Measurements from ENCODE around the gene SLC9A4. TPM values are rescaled to one million over a fixed set of nuclear protein-coding genes. Genes with fewer than 3 reads are reported as not detected.

The SLC9A4 gene
- total RNA-seq, 2 experiments from 2014 or later: 0.03 to 0.10 TPM

DNA sequence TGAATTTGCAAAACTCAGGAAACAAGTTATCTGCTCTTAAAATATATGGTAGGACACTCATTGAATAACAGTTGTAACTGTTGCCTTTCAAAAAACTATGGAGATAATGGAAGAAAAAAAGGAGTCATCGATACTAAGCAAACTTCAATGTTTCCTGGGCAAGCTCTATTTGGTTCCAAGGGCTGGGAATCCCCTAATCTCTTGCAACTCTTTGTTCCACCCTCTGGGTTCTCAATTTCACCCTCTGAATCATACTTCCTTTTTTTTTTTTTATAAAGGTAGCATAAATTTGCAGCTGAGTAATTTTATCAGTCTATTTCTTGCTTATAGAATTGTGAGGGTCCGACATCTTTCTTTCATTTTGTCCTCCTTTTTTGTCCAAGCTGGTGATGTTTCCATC lies 36.7 kb downstream of the SLC9A4 start:
- H4K20me1 ChIP-seq (ENCODE audit: insufficient read depth, low read length): no peaks in the 10 kb centered on the region
- intact Hi-C loops (cut with micrococcal nuclease; ENCODE audit: unreplicated experiment): no loop called here
- CTCF ChIA-PET (ENCODE audit: unreplicated experiment): no interaction called here
- no peaks in the 10 kb centered on the region for H3K36me3 ChIP-seq (ENCODE audit: insufficient read depth, low read length)
- no peak overlapping the region for H2AFZ ChIP-seq (ENCODE audit: low read length)
- no peak for DNase-seq (ENCODE audit: low spot score)
- no TSS peak for BruUV-seq (replicated peaks)
- H3K27ac ChIP-seq (ENCODE audit: low read depth, low read length, poor library complexity, severe bottlenecking): no peak overlapping the region
- H3K9me2 ChIP-seq (ENCODE audit: insufficient read depth, low read length): no peaks in the 10 kb centered on the region
- H3K4me3 ChIP-seq (ENCODE audit: low read depth, low read length, poor library complexity, severe bottlenecking): no peak overlapping the region
- no peaks in the 10 kb centered on the region for H3K9me3 ChIP-seq (ENCODE audit: low read length)
- no peak overlapping the region for H3K4me2 ChIP-seq (ENCODE audit: low read length)
- no peaks in the 10 kb centered on the region for H3K79me2 ChIP-seq (ENCODE audit: insufficient read depth, low read depth, low read length)
- POLR2A ChIA-PET: interaction anchor here (0.8 kb wide), 1 partner anchor 16 kb away, joined by 3 read pairs; no protein-coding TSS in a partner anchor
- no peak for TF ChIP-seq EZH2phosphoT487 (IDR thresholded peaks at IDR 0.05; ENCODE audit: borderline replicate concordance, low read depth, low read length)
- H3K4me1 ChIP-seq (ENCODE audit: insufficient read depth, low read length, poor library complexity, severe bottlenecking): no peaks in the 10 kb centered on the region

GRCh38 chr2:102510791-102511575 lies 38.0 kb downstream of the SLC9A4 start:
- H3K4me3 ChIP-seq (ENCODE audit: low read depth, low read length, poor library complexity, severe bottlenecking): no peak overlapping the region
- H4K20me1 ChIP-seq (ENCODE audit: insufficient read depth, low read length): no peaks in the 10 kb centered on the region
- no peak for DNase-seq (ENCODE audit: low spot score)
- ChIA-PET CTCF (ENCODE audit: unreplicated experiment) (no interaction called here), POLR2A (no interaction called here)
- BruUV-seq (replicated peaks): no TSS peak
- no peaks in the 10 kb centered on the region for H3K79me2 ChIP-seq (ENCODE audit: insufficient read depth, low read depth, low read length)
- H3K27ac ChIP-seq (ENCODE audit: low read depth, low read length, poor library complexity, severe bottlenecking): no peak overlapping the region
- TF ChIP-seq CTCF (conservative IDR thresholded peaks at IDR 0.05; ENCODE audit: low read length) (no peak), EZH2phosphoT487 (IDR thresholded peaks at IDR 0.05; ENCODE audit: borderline replicate concordance, low read depth, low read length) (no peak)
- no peaks in the 10 kb centered on the region for H3K9me2 ChIP-seq (ENCODE audit: insufficient read depth, low read length)
- no peaks in the 10 kb centered on the region for H3K36me3 ChIP-seq (ENCODE audit: insufficient read depth, low read length)
- H3K4me1 ChIP-seq (ENCODE audit: insufficient read depth, low read length, poor library complexity, severe bottlenecking): no peaks in the 10 kb centered on the region
- H3K9me3 ChIP-seq (ENCODE audit: low read length): no peaks in the 10 kb centered on the region
- intact Hi-C loops (cut with micrococcal nuclease; ENCODE audit: unreplicated experiment): no loop called here
- no peak overlapping the region for H3K4me2 ChIP-seq (ENCODE audit: low read length)
- no peak overlapping the region for H2AFZ ChIP-seq (ENCODE audit: low read length)

DNA sequence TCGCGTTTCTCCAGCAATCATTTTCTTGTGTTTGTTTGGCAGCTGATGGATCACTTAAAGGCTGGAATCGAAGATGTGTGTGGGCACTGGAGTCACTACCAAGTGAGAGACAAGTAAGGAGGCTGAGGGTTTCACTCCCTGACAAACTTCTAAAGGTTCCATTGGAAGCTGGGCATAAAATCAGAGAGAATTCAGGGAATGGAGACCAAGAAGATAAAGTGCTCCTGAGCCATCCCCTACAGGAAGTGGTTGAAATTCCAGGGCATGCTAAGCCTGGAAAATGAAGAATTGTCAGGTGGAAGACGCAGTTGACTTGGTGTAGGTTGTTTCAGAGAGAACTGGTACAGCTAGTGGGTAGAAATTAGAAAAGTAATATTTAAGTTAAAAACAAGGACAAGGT lies 39.1 kb downstream of the SLC9A4 start:
- no peak overlapping the region for H3K4me2 ChIP-seq (ENCODE audit: low read length)
- no peaks in the 10 kb centered on the region for H4K20me1 ChIP-seq (ENCODE audit: insufficient read depth, low read length)
- POLR2A ChIA-PET: interaction anchor here (1.4 kb wide), 1 partner anchor 51 kb away, joined by 3 read pairs; no protein-coding TSS in a partner anchor
- BruUV-seq (replicated peaks): no TSS peak
- H3K9me2 ChIP-seq (ENCODE audit: insufficient read depth, low read length): no peaks in the 10 kb centered on the region
- H3K36me3 ChIP-seq (ENCODE audit: insufficient read depth, low read length): no peaks in the 10 kb centered on the region
- CTCF ChIA-PET (ENCODE audit: unreplicated experiment): no interaction called here
- H2AFZ ChIP-seq (ENCODE audit: low read length): no peak overlapping the region
- intact Hi-C loops (cut with micrococcal nuclease; ENCODE audit: unreplicated experiment): no loop called here
- H3K9me3 ChIP-seq (ENCODE audit: low read length): no peaks in the 10 kb centered on the region
- TF ChIP-seq CTCF (conservative IDR thresholded peaks at IDR 0.05; ENCODE audit: low read length): no peak
- no peak for TF ChIP-seq EZH2phosphoT487 (IDR thresholded peaks at IDR 0.05; ENCODE audit: borderline replicate concordance, low read depth, low read length)
- H3K79me2 ChIP-seq (ENCODE audit: insufficient read depth, low read depth, low read length): no peaks in the 10 kb centered on the region
- H3K27ac ChIP-seq (ENCODE audit: low read depth, low read length, poor library complexity, severe bottlenecking): no peak overlapping the region
- no peaks in the 10 kb centered on the region for H3K4me1 ChIP-seq (ENCODE audit: insufficient read depth, low read length, poor library complexity, severe bottlenecking)
- H3K4me3 ChIP-seq (ENCODE audit: low read depth, low read length, poor library complexity, severe bottlenecking): no peak overlapping the region
- DNase-seq (ENCODE audit: low spot score): no peak
